ENCODE data around the gene HS2ST1. TPM values are rescaled to one million over a fixed set of nuclear protein-coding genes. Genes with fewer than 3 reads are reported as not detected.

Gene HS2ST1
- total and polyA plus RNA-seq, 9 donors = 11.5 to 31.6 (median 21.8) TPM

- WGBS, 3 donors = 79 to 89% (median 88%) methylated on average over 2 of the region's 2 CpGs
- DNase-seq = no peak
- intact Hi-C loops (cut with DNase I) = no loop called here
Observed at GRCh38 chr1:86992861-86993260, 78.4 kb downstream of the HS2ST1 start.

GRCh38 chr1:86993269-86993985 is 79.0 kb downstream of the HS2ST1 start:
- H3K27ac ChIP-seq = no peak overlapping the region
- H3K36me3 ChIP-seq = no peaks in the 10 kb centered on the region
- no peak for TF ChIP-seq POLR2A (IDR thresholded peaks at IDR 0.05)
- TF ChIP-seq CTCF (IDR thresholded peaks at IDR 0.05) = no peak
- TF ChIP-seq EP300 (IDR thresholded peaks at IDR 0.05) = no peak
- intact Hi-C loops (cut with DNase I) = no loop called here
- 86 to 89% (median 86%) methylated on average over 4 of the region's 4 CpGs for WGBS, 3 donors
- no peaks in the 10 kb centered on the region for H3K27me3 ChIP-seq
- no peaks in the 10 kb centered on the region for H3K4me1 ChIP-seq (ENCODE audit: insufficient read depth)
- H3K9me3 ChIP-seq = no peaks in the 10 kb centered on the region
- no peak overlapping the region for H3K4me3 ChIP-seq
- no peak for DNase-seq

More at GRCh38 chr1:86992861-86993260, 78.4 kb downstream of the HS2ST1 start:
- Histone ChIP-seq H3K4me1 (ENCODE audit: insufficient read depth) (no peaks in the 10 kb centered on the region), H3K27ac (no peak overlapping the region), H3K36me3 (no peaks in the 10 kb centered on the region), H3K4me3 (no peak overlapping the region), H3K9me3 (no peaks in the 10 kb centered on the region), H3K27me3 (no peaks in the 10 kb centered on the region)
- TF ChIP-seq POLR2A (IDR thresholded peaks at IDR 0.05) (no peak), EP300 (IDR thresholded peaks at IDR 0.05) (no peak), CTCF (IDR thresholded peaks at IDR 0.05) (no peak)

GRCh38 chr1:86994061-86994460 is 79.6 kb downstream of the HS2ST1 start:
- H3K36me3 ChIP-seq = no peaks in the 10 kb centered on the region
- intact Hi-C loops (cut with DNase I) = no loop called here

GRCh38 chr1:86997538-86997937 is 83.1 kb downstream of the HS2ST1 start:
- H3K27ac ChIP-seq = no peak overlapping the region
- no peaks in the 10 kb centered on the region for H3K27me3 ChIP-seq
- H3K9me3 ChIP-seq = no peaks in the 10 kb centered on the region
- intact Hi-C loops (cut with DNase I) = no loop called here
- TF ChIP-seq EP300 (IDR thresholded peaks at IDR 0.05) = no peak
- TF ChIP-seq POLR2A (IDR thresholded peaks at IDR 0.05) = no peak
- TF ChIP-seq CTCF (IDR thresholded peaks at IDR 0.05) = no peak
- no peaks in the 10 kb centered on the region for H3K36me3 ChIP-seq
- H3K4me1 ChIP-seq (ENCODE audit: insufficient read depth) = no peaks in the 10 kb centered on the region
- H3K4me3 ChIP-seq = no peak overlapping the region
- 80 to 90% (median 85%) methylated on average over 1 of the region's 1 CpG for WGBS, 3 donors
- DNase-seq = no peak

More at GRCh38 chr1:86994061-86994460, 79.6 kb downstream of the HS2ST1 start:
- Histone ChIP-seq H3K4me1 (ENCODE audit: insufficient read depth) (no peaks in the 10 kb centered on the region), H3K27me3 (no peaks in the 10 kb centered on the region), H3K27ac (no peak overlapping the region), H3K9me3 (no peaks in the 10 kb centered on the region), H3K4me3 (no peak overlapping the region)
- no peak for DNase-seq
- TF ChIP-seq POLR2A (IDR thresholded peaks at IDR 0.05) (no peak), EP300 (IDR thresholded peaks at IDR 0.05) (no peak), CTCF (IDR thresholded peaks at IDR 0.05) (no peak)

Measured in ovary (tissue), 9 donors.